Jurkat, Clone E6-1 (cell line): ENCODE results near the gene GSTO1.
A peak's percentile ranks its signal among the peaks of the same experiment; 100 is the strongest.

ENCODE experiments used
- DNase-seq: peaks from one replicate; pipeline ENCODE4 v3.0.0-alpha.2; 2011; ENCODE audit warnings: low read depth, low spot score
- H3K4me3 ChIP-seq: 2 replicates; pipeline ENCODE4 v1.5.1; 2011; ENCODE audit warnings: mild to moderate bottlenecking, low read length, control low read depth, moderate library complexity

Gene GSTO1

DNA sequence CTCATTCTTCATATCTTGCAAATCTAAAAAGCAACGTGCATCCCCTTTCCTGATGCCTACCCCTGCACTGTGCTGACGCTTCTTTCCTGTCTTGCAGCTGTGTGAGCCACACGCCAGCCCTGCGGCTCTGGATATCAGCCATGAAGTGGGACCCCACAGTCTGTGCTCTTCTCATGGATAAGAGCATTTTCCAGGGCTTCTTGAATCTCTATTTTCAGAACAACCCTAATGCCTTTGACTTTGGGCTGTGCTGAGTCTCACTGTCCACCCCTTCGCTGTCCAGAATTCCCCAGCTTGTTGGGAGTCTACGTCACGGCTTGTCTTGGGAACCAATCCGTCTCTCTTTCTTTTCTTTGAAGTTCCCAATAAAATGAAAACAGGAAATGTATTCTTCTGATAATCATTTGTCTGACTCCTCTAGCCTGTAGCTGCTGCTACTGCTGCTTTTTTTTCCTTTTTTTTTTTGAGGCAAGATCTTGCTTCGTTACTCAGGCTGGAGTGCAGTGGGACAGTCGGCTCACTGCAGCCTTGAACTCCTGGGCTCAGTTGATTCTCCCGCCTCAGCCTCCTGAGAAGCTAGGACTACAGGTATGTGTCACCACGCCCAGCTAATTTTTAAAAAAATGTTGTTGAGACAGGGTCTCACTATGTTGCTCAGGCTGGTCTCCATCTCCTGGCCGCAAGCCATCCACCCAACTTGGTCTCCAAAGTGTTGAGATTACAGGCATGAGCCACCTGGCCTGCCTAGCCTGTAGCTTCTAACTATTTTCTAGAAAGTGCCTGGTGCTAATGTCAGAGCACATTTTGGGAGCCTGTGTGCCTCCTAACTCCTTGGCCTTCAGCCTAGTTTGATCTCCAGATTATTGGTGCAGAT is 44.6 kb downstream of the GSTO1 start:
- DNase-seq: no peak
- H3K4me3 ChIP-seq: no peak overlapping the region

DNA sequence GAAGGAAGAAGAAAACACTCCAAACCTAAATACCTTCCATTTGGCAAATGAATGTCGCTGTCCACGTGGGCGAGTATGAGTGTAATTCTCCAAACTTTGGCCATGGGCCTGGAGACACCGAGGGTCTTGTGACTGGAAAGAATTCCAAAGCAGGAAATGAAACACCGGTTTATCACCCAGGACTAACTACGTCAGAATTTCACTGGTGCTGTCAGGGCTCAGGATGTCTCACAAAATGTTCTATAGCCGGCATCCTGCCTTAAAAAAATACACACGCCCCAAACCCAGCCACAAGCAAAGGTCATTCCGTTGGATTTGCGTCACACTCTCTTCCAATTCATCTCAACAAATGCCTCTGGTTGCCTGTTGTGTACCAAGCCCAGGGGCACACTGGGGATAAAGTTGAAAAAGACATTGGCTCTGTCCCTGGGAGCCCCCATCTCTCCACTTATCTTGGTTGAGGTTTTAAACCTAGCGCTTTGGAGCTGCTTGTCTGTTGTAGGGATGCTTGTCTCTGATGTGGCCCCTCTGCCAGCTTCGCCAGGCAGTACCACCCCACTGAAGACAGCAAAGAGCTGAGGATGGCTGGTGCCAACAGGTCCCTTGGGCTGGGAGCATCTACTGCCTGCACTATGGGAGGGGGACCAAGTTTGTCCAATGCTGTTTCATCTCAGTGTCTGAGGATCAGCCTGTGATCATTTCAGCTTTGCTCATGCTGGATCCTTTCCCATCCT is 45.5 kb downstream of the GSTO1 start:
- no peak overlapping the region for H3K4me3 ChIP-seq
- DNase-seq: no peak

- no peak overlapping the region for H3K4me3 ChIP-seq
- peak; percentile 19 for DNase-seq
Measured at GRCh38 chr10:104300736-104301292, 46.1 kb downstream of the GSTO1 start.

DNA sequence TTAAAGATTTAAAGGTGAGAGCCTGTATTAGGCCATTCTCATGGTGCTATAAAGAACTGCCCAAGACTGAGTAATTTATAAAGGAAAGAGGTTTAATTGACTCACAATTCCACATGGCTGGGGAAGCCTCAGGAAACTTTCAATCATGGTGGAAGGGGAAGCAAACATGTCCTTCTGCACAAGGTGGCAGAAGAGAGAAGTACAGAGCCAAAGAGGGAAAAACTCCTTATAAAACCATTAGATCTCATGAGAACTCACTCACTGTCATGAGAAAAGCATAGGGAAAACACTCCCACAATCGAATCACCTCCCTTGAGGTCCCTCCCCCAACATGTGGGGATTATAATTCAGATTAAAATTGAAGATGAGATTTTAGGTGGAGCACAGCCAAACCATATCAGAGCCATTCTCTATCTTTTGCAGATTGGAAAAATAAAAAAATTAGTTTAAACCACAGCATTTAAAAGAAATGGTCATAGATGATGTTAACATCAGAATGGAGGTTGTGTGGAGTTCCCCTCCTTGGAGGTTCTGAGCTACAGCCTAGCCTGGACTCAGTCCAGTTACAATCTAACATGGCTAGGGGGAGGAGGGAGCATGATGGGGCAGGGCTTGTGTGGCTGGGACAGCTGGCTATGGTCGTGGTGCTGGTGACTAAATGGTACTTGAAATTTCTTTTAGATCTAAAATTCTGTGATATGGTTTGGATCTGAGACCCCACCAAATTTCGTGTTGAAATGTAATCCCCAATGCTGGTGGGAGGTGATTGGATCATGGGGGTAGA is 47.4 kb downstream of the GSTO1 start:
- no peak for DNase-seq
- no peak overlapping the region for H3K4me3 ChIP-seq

DNA sequence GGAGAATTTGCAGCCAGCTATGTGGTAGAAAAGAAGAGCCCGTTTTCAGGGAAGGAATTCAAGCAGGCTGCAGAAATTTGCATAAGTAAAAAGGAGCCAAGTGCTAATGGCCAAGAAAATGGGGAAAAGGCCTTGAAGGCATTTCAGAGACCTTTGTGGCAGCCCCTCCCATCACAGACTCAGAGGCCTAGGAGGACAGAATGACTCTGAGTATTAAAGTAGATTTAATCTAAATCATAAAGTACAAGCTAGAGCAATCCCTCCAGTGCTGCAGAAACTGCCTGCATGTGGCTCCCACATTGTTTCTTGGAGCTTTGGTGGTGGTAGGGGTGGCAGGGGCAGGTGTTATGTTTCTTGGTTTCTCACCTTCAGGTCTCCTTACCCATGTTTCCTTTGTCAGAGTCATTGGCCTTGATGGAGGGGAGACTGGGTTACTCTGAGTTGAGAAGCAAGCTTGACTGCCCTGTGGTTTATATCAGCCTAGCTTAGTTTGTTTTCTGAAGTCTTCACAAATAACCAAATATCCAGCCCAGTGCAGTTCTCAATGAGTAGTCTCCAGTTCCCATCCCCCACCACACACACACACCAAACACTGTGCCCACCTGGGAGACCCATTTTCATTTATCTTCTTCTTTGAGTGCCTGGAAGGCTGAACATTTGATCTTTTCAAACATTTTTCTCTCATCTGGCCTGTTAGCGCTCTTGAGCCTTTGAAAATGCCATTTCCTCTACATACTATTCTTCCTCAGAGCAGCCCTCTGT is 49.1 kb downstream of the GSTO1 start:
- H3K4me3 ChIP-seq: no peak overlapping the region
- DNase-seq: peak; percentile 30

DNA sequence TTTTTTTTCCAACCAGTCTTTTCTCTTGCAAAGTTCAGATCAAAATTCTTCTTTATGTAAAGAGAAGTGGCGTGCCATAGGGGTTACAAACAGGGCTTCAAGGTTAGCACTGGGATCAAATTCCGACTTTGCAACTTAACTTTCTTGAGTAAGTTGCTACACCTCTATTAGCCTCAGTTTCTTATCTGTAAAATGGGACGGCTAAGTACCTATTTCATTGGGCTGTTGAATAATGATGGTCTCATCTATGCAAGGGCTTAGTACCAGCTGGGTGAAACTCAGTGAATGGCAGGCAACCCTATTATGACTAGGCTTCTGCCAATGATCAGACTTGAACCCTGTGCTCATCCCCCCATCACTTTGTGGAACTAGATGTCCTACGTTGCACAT is 49.7 kb downstream of the GSTO1 start:
- H3K4me3 ChIP-seq: no peak overlapping the region
- DNase-seq: no peak

GRCh38 chr10:104304927-104305326 is 50.2 kb downstream of the GSTO1 start:
- H3K4me3 ChIP-seq: no peak overlapping the region
- DNase-seq: no peak

GRCh38 chr10:104306897-104307296 is 52.2 kb downstream of the GSTO1 start:
- H3K4me3 ChIP-seq: no peak overlapping the region
- no peak for DNase-seq

DNA sequence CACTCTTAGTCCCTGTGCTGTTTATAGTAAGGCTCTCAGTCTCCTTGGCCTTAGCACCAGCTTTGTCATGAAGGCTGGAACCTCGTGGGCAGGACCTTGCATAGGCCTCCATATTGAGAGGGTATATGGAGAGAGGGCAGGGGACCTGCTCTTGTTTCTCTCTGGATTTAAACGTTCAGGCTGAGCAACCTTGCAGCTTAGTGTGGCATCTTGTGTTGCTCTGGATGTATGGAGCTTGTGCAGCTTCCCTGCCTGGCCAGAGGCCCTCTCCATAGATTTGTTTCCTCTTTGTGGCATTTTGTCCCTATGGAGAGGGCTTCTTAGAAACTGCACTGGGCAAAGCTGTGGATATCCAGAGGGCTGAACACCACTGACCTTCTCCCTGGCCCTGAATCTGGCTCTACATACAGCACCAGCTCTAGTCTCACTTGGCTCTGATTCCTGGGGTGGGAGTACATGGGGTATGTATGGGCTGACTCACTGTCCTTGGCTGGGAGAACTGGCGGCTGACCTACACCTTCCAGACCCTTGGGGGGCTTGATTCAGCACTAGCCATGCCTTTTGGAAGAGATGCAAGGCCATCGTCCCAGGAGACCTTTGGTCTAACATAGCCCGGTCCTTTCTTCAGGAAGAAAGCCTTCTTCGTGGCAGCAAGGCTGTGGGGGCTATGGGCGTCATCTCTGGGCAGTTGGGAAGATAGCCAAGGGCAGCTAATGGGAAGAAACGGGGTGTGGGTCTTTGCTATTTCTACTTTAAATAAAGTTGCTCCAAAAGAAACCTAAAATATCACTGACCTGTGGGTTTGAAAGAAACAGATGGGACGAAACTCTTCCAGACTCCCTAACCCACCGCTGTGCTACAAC is 53.1 kb downstream of the GSTO1 start:
- DNase-seq: no peak
- H3K4me3 ChIP-seq: no peak overlapping the region

- DNase-seq: peak; percentile 94
- H3K4me3 ChIP-seq: peak overlapping the region; percentile 4; the same call in 1 of the 2 replicates
Measured at GRCh38 chr10:104308439-104308903, 53.8 kb downstream of the GSTO1 start.

DNA sequence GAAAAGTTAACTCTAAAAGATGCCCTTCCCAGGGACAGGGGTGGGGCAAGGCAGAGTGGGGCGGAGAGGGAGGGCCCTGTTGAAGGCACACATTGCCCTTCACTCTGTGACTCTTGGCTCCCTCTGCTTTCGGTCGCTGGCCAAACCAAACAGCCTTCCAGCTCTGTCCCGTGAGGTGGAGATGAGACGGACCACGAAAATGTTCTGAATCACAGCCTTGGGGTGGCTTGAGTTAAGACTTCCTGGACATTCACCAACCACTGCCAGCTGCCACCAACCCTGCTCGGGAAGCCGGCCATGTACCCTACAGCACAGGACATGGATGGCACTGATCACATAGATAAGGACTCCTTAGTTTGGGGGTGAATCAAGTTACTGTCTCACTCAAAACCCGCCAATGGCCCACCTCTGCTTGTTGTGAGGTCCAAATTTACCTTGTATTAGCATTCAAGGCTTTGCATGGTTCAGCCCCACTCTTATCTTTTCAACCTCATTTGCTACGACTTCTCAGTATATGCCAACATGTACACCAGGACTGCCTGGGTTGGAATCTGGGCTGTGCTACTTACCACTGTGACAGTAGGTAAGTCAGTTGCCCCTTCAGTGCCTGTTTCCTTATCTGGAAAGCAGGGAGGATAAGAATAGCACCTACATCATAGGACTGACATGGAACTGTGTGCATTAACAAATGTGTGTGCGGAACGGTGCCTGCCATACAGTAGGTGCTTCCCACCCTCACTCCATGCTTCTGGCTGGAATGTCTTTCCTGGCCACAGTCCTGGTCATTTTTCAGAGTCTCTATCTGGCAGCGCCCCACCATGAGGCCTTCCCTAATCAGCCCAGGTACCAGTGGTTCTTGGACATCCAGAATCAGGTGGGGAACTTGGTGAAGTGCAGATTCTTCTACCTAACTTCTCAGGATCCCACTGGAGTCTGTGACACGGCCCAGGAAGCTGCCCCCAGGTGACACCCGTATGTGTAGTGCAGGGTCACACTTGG is 55.6 kb downstream of the GSTO1 start:
- no peak overlapping the region for H3K4me3 ChIP-seq
- no peak for DNase-seq

GRCh38 chr10:104311184-104311720 is 56.6 kb downstream of the GSTO1 start:
- H3K4me3 ChIP-seq: no peak overlapping the region
- no peak for DNase-seq

- DNase-seq: no peak
- no peak overlapping the region for H3K4me3 ChIP-seq
Measured at GRCh38 chr10:104314591-104315485, 60.1 kb downstream of the GSTO1 start.

DNA sequence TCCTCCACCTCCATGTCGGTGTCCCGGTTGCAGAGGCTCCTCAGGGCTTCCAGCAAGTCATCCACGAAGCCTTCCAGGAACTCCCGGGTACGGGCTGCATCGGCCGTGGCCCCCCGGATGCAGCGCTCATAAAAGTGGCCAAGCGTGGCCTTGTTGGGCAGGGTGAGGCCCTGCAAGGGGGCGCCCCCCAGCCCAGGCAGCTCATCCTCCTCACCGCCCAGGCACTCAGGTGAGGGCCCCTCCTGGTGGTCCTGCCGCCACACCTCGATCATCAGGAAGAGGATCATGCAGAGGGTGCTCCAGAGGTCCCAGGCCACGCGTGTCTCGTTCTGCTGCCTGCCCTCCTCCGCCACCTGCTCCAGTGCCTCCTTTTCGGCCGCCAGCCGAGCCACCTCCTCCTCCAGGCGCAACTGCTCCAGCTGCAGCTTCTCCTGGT is 60.8 kb downstream of the GSTO1 start:
- no peak overlapping the region for H3K4me3 ChIP-seq
- no peak for DNase-seq

DNA sequence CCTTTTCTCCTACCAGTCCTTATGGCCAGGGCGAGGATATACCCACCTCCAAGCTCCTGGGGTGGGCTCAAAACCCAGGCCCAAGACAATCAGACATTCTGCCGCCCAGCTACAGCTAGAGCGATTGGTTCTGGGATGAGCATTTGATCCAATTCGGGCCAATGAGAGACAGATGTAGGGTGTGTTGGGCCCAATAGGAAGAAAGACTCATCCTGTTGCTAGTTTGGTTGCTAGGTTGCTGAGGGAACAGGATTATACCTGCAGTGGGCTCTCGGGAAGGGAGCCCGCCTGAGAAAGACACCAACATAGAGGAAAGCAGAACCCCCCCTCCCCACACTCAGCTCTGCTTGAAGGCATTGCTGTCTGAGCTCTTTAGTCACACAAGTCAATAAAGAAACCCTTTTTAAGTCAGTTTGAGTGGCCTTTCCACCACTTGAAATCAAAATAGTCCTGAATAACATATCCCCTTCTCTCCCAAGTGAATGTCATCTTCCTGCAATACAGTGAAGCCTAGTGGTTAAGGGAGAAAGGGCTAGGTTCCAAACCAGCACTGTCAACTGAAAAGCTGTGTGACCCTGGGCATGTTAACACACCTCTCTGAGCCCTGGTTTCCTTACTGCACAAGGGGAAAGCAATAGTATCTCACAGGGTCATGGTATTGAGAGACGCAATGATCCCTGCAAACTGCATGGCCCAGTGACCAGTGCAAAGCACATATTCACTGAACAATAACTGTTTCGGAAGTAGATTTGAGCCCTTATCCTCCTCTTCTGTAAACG is 61.8 kb downstream of the GSTO1 start:
- no peak overlapping the region for H3K4me3 ChIP-seq
- no peak for DNase-seq
